Measurements from ENCODE around the gene SERAC1.
"Not testable (repeated sequence)": the region's sequence is repeated elsewhere in the genome, so short reads cannot be mapped to it uniquely, and the experiment has no call there.

Gene SERAC1

GRCh38 chr6:158174024-158174423, 6.0 kb upstream of the SERAC1 start:
- no peak for DNase-seq

DNA sequence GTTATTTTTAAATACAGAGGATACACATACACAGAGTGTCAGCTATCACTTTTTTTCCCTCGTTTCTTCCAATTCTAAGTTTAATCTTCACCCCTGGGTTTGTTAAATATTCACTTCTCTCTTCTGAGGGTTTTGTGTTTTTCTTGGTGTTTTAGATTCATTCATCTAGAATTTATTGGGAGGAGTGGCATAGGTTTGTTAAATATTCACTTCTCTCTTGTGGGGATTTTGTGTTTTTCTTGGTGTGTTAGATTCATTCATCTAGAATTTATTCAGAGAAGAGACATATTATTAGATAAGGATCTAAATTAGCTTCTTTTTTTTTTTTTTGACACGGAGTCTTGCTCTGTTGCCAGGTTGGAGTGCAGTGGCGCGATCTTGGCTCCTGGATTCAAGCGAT, 3.9 kb upstream of the SERAC1 start:
- DNase-seq: no peak

DNA sequence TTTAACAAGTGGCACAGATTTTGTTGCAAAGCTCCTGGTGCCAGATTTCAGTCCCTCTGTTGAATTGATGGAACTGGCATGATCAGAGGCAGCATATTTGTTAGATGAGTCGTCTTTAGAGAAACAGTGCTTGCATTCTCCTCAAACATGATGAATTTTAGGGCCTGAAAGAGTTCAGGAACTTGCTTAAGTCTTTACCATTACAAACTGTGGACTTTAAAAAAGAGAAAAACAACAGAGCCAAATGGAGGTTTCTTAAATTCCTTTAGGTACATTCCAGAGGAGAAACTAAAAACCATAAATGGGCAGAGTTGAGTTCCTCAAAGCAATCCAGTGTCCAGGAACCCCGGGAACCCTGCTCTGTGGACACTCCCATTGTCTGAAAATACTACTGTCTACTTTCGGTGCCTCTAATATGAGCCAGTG, 2.6 kb upstream of the SERAC1 start:
- no peak for DNase-seq

- DNase-seq: not testable (repeated sequence)
Observed at GRCh38 chr6:158169634-158170033, 1.6 kb upstream of the SERAC1 start.

DNA sequence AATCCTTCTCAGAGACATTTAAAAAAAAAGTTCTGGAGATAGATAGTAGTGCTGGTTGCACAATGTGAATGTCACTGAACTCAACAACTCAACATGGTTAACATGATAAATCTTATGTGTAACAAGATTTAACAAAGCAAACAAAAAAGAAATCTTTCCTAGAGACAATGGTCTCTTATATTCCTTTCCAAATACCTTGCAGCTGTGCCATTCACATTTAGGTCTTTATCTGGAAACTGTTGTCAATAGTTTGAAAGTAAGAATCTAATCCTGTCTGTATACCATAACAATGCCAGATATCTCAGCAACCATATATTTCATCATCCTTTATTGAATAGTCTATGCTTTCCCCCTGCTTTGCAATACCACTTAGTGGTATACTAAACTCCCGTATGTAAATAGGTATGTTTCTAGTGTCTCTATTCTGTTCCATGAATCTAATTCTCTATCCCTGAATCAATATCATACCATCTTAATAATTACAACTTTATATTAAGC, 2.1 kb downstream of the SERAC1 start:
- DNase-seq: no peak

DNA sequence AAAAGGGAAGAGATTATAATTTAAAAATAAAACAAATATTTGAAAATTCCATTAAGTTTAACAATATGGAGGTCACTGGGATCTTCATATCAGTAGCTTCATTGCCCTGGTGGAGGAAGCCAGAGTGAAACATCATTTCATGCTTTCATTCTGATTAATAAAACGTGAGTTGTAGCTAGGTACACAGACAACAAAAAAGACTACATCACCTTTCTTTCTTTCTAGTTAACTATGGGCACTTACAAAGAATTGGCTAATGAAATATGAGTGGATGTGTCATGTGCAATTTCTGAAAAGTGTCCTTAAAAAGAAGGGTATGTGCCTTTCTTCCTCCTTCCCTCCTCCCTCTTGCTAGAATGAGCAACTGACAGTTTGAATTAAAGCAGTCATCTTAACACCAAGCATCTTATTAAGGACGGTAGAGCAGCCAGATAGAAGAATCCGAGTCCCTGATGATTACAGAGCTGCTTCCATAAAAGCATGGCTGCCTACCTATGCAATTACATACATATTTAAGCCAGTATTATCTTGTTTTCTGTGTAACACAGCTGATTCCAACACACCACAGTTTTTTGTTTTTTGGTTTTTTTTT, 3.4 kb downstream of the SERAC1 start:
- DNase-seq: no peak

DNA sequence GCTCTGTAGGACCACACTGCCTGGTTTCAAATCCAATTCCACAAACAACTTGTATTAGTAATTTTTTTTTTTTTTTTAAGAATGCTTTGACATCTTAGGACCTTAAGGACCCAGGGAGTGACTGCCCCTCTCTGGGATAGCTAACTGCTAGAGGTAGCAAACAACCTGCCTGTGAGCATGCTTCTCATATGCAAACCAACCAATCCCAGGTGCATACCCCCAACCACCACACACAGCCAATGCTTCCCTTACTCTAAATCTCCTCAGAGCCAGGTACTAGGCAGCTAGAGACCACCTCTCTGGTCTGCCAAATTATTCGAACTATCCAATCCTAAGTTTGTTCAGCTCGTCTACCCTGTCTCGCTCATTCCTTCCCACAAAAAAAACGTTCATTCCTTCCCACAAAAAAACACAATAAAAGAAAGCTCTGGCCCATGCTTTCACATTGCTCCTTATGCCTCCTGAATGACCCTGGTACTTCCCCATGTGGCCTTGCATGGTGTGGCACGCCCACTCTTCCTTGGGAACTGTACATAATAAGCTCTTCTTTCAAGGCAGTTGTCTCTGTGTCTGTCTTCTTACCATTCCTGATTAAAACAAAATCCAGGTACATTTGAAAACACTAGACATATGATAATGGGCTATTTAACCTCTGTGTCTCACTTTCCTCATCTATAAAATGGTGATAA, 6.4 kb downstream of the SERAC1 start:
- no peak for DNase-seq

DNA sequence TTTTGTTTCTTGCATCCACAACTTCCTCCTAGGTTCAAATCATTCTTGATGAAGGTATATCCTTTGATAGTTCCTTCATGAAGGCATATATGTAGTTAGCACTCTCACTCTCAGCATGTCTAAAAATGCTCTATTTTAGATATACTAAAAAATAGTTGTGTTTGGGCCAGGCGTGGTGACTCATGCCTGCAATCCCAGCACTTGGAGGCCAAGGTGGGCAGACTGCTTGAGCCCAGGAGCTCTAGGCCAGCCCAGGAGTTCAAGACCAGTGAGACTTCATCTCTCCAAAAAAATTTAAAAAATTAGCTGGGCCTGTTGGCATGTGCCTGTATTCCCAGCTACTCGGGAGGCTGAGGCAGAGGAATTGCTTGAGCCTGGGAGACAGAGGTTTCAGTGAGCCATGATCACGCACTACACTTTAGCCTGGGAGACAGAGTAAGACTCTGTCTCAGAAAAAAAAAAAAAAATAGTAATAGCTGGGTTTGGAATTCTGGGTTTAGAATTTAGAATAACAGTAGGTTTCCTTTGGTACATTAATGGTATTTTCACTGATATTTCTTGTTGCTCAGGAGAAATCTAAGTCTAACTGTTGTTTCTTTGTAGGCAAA, 7.0 kb downstream of the SERAC1 start:
- DNase-seq: no peak

GRCh38 chr6:158158748-158159147, 9.3 kb downstream of the SERAC1 start:
- DNase-seq: no peak

DNA sequence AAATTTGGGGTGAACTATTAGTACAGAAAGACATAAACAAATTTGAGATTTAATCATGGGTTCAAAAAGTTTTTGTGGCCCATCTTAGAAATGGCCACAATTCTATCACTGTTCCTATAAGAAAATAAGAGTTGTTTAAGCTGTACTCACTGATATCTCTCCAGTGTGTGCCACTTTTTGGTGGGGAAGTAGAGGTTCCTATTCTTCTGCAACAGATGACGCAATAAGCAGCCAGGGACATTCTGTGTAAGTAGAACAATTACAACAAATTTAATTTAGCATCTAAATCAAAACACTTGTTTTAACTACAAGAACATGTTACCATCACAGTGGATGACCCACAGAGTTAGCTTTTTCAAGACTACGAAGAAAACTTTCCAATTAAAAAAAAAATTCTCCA, 9.9 kb downstream of the SERAC1 start:
- DNase-seq: no peak

DNA sequence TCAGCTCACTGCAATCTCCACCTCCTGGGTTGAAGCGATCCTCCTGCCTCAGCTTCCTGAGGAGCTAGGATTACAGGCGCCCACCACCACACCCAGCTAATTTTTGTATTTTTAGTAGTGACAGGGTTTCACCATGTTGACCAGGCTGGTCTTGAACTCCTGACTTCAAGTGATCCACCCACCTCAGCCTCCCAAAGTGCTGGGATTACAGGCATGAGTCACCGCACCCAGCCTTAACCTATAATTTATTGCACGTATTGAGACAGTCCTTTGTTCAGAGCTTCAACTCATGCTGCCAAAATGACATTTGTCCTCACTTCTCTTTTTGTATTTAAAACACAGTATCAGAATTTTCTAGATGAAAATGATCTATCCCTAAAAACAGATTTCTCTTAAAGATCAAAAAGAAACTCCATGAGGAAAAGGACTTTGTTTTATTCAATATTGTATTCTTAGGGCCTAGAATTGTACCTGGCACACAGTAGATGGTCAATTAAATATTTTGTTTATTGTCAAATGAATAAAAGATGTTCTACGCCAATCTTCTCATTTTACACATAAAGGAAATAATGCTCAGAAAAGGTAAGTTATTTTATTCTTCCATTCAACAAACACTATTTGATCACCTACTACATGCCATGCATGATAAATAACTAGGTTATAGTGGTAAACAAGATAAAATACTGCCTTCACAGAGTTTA, 10.8 kb downstream of the SERAC1 start:
- DNase-seq: no peak

- DNase-seq: no peak
Observed at GRCh38 chr6:158154816-158155215, 13.2 kb downstream of the SERAC1 start.

DNA sequence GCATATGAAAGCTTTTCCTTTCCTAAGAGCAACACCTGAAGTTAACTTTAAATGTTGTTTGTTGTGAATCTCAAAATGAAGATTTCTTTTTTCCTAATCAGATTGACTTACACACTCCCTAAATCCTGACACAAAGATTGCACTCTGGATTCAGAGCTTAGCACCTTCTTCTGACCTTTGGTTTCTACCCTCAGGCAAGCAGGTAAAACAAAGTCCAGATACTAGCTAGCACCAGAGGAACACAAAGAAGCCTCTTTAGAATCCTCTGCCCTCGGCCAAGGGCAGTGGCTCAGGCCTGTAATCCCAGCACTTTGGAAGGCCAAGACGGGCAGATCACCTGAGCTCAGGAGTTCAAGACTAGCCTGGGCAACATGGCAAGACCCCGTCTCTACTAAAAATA, 14.5 kb downstream of the SERAC1 start:
- no peak for DNase-seq

GRCh38 chr6:158152659-158153058, 15.4 kb downstream of the SERAC1 start:
- no peak for DNase-seq

GRCh38 chr6:158152025-158152424, 16.0 kb downstream of the SERAC1 start:
- DNase-seq: not testable (repeated sequence)

GRCh38 chr6:158150701-158151100, 17.4 kb downstream of the SERAC1 start:
- no peak for DNase-seq

DNA sequence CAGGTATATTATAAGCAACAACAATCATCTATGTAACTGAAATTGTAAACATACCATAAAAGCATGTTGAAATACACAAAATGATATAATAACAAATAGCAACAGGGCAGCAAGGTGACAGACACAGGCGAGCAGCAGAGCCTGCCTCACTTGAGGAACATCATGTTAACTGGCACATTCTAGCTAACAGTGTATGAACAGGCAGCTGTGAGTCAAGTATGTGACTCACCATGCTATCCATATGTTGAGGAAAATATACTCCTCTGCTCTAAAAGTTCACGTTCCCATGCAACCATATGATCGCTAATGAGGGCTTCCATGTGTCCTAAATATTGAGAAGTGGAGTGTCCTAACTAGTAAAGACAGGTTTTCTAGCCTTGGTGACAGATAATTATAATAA, 18.4 kb downstream of the SERAC1 start:
- DNase-seq: no peak

DNA sequence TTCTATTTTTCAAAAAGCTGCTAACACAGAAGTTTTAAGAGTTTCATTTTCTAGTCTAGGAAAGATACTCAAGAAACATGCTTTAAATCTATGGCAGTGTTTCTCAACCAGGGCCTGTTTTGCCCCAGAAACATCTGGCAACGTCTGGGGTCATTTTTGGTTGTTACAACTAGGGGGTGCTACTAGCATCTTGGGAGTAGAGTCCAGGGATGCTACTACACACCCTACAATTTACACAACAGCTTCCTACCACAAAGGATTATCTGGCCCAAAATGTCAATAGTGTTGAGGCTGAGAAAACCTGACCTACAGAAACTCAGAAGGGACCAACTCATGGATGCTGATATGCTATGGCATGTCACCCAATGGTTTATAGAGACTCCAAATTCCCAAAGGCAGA, 24.4 kb downstream of the SERAC1 start:
- no peak for DNase-seq

GRCh38 chr6:158142789-158143188, 25.3 kb downstream of the SERAC1 start:
- DNase-seq: no peak

DNA sequence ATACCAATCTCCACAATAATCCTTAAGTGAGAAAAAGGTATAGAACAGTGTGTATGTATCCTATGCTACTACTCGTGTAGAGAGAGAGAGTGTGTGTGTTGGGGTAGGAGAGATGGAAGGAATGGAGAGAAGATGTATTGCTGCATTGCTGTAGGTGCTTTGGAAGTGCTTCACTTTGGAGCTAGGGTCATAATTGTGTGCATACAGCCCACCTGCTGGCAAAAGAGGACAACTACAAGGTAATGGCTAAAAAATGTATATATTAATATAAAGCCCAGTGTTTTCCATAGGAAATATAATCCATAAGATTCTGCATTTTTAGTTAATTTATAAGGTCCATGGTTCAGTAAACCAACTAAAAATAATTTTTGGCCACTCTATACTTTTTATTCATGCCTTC, 36.1 kb downstream of the SERAC1 start:
- DNase-seq: no peak

DNA sequence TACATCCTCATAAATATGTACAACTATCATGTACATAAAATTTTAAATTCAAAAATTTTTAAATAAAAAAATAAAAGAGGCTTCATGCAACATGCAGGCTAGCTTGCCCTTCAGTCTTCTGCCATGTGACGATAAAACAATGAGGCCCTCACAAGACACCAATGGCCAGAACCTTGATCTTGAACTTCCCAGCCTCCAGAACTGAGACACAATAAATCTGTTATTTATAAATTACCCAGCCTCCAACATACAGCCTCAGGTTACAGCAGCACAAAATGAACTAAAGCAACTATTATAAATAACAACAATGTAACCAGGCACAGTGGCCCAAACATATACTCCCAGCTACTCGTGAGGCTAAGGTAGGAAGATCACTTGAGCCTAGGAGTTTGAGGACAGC, 42.8 kb downstream of the SERAC1 start:
- no peak for DNase-seq

DNA sequence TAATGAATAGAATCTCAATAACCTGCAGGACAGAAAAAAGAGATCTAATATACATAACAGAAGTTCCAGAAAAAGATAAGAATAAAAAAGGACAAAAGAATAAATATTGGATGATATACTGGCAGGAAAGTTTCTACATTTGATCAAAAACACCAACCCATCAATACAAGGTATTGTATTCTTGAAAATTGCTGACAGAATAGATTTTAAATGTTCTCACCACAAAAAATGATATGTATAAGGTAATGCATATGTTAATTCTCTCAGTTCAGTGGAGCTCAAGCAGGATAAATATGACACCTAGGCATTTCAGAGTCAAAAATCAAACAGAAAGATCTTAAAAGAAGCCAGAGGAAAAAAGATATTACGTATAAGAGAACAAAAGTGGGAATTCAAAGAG, 43.8 kb downstream of the SERAC1 start:
- DNase-seq: no peak

DNA sequence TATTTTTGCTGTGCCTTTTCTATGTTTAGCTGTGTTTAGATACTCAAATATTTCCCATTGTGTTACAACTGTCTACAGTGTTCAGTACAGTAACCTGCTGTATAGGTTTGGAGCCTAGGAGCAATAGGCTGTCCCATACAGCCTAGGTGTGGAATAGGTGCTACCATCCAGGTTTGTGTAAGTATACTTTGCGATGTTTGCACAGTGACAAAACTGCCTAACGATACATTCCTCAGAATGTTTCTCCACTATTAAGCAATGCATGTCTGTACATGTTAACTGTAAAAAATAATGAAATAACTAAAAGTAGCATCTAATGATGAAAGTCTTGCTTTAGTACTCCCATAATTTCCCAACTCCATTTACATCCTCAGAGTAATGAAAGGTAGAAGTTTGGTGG, 46.0 kb downstream of the SERAC1 start:
- no peak for DNase-seq

- DNase-seq: no peak
Observed at GRCh38 chr6:158121335-158121734, 46.7 kb downstream of the SERAC1 start.

Measured in cerebellar nuclear complex (tissue), 1 donor.